Spleen (tissue), 11 donors: ENCODE data around the gene APOA4. TPM values are rescaled to one million over a fixed set of nuclear protein-coding genes. Genes with fewer than 3 reads are reported as not detected.

Experiments
- DNase-seq: peaks from one replicate; pipeline ENCODE4 v3.0.0-alpha.2; 2020
- H3K27ac ChIP-seq, 8 donors: fragments of 200-600 bp; sonication (generic) in 7 of 8; 1 replicate in 4 of 8; 2 replicates in 4 of 8; pipeline versions ENCODE4 v1.5.0 to v1.8.0; 2016 to 2021; ENCODE audit warnings: inconsistent platforms in 4 of 8, mild to moderate bottlenecking in 4 of 8, moderate library complexity in 1 of 8
- H3K27me3 ChIP-seq, 7 donors: fragments of 200-600 bp; sonication (generic) in 6 of 7; replicated peaks in 1 of 7; 1 replicate in 4 of 7; 2 replicates in 3 of 7; pipeline versions ENCODE4 v1.5.0 to v1.8.0; 2016 to 2021; ENCODE audit warnings: inconsistent platforms in 3 of 7, mild to moderate bottlenecking in 1 of 7
- H3K36me3 ChIP-seq, 6 donors: fragments of 200-600 bp; sonication (generic) in 5 of 6; 1 replicate in 4 of 6; 2 replicates in 2 of 6; pipeline versions ENCODE4 v1.5.0 to v1.8.0; 2016 to 2021; ENCODE audit warnings: inconsistent platforms in 2 of 6
- H3K4me1 ChIP-seq, 6 donors: fragments of 200-600 bp; sonication (generic) in 5 of 6; 1 replicate in 3 of 6; 2 replicates in 3 of 6; pipeline versions ENCODE4 v1.5.0 to v1.8.0; 2016 to 2021; ENCODE audit warnings: inconsistent platforms in 3 of 6
- H3K4me3 ChIP-seq, 8 donors: fragments of 200-600 bp; sonication (generic) in 7 of 8; 1 replicate in 4 of 8; 2 replicates in 4 of 8; pipeline versions ENCODE4 v1.5.0 to v1.8.0; 2016 to 2021; ENCODE audit warnings: inconsistent platforms in 4 of 8, mild to moderate bottlenecking in 4 of 8, moderate library complexity in 2 of 8
- H3K9me3 ChIP-seq, 8 donors: fragments of 200-600 bp; sonication (generic) in 7 of 8; 1 replicate in 4 of 8; 2 replicates in 4 of 8; pipeline versions ENCODE4 v1.5.0 to v1.8.0; 2016 to 2021; ENCODE audit warnings: inconsistent platforms in 4 of 8
- POLR2A ChIP-seq, 3 donors: fragments of 450-650 bp; IDR thresholded peaks; one replicate each; pipeline ENCODE4 v1.5.1; 2017; ENCODE audit warnings: antibody characterized with exemption in 3 of 3, mild to moderate bottlenecking in 1 of 3
- POLR2AphosphoS5 ChIP-seq, 3 donors: sonication (generic); formaldehyde crosslinking; IDR thresholded peaks; one replicate each; pipeline ENCODE4 v1.5.1; 2017; ENCODE audit warnings: antibody characterized with exemption in 3 of 3
- WGBS, 5 donors: extraction: QIAGEN DNeasy Blood & Tissue Kit in 3 of 5; methylation state at CpG; one replicate each; pipeline versions ENCODE4 v1.1.5 to v1.1.7; 2013 to 2018; 5-methylcytosine and 5-hydroxymethylcytosine counted together
- intact Hi-C: fragments of 100-400 bp; cut with DNase I; formaldehyde crosslinking; loops from one replicate; pipeline ENCODE4 v1.15.0; 2023; ENCODE audit warnings: low total_unique reads
- polyA plus RNA-seq, 3 donors: library from polyadenylated mRNA; stranded (reverse); fragments of 200-250 nt; gene quantifications; one replicate each; pipeline ENCODE4 v1.2.1, GENCODE V29; 2013
- total RNA-seq, 7 donors: library from RNA; depleted of rRNA in 3 of 7; stranded (reverse); fragments of >200 nt in 3 of 7; fragmentation: NEBNext Ultra II Directional in 4 of 7; extraction: Animal tissue kit (Norgen Biotek cat#: 25700) in 4 of 7; gene quantifications; one replicate each; pipeline versions ENCODE4 v1.1.0 to v1.2.1, GENCODE V29; 2016 to 2021
- TF ChIP-seq, protein P1 (sequence below), 11 experiments: fragments of 200-600 bp in 7 of 11; fragments of 450-650 bp in 4 of 11; sonication (generic) in 4 of 11; IDR thresholded peaks in 8 of 11; conservative IDR thresholded peaks in 3 of 11; 1 replicate in 7 of 11; 2 replicates in 4 of 11; pipeline versions ENCODE4 v1.4.0 to v1.8.0; 2016 to 2021; ENCODE audit warnings: antibody characterized with exemption in 11 of 11, inconsistent platforms in 4 of 11, mild to moderate bottlenecking in 1 of 11
- donor health status: healthy with polysubstance abuse.
- donor health status: DM: no; HTN: no; CAD: no; lungs with moderate emphysema.
- donor health status: DM: no; HTN: no; CAD: no.
- donor health status: Bipolar disorder and iron deficiency.
- donor health status: healthy.
- donor health status: DM: no; HTN: no; CAD: no.
- donor health status: DM: yes; HTN: yes; CAD: no.

Gene APOA4
- total and polyA plus RNA-seq, 10 donors, result 0.05 to 0.16 TPM; not detected in 8

DNA sequence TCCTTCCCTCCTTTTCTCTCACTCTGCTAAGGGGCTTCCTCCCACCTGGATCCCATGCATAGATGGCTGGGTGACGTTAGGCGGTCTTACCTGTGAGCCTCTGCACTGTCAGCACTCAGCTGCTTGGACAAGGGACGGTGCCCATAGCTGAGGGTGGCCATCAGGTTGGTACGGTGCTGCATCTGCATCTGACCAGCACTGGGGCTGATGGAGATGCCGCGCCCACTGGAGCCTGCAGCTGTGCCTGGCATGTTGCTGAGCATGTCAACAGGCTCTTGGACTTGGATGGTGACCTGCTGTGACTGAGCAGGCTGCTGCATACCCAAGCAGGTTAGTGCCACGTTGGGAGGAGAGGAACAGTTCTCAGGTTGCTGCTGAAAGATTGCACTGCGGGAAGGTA, 36.1 kb upstream of the APOA4 start:
- Histone ChIP-seq H3K4me1 (peaks cover 0 to 21% (median 11%) of the 10 kb centered on the region in 6 donors), H3K27me3 (no peaks in the 10 kb centered on the region), H3K27ac (no peak overlapping the region), H3K9me3 (no peaks in the 10 kb centered on the region), H3K36me3 (peaks cover 5 to 100% (median 73%) of the 10 kb centered on the region in 6 donors), H3K4me3 (no peak overlapping the region)
- 94 to 98% (median 96%) methylated on average over 7 to 8 of the region's 8 CpGs for WGBS, 5 donors
- DNase-seq, result peak; percentile 63
- intact Hi-C loops, result no loop called here
- TF ChIP-seq, protein P1, sequence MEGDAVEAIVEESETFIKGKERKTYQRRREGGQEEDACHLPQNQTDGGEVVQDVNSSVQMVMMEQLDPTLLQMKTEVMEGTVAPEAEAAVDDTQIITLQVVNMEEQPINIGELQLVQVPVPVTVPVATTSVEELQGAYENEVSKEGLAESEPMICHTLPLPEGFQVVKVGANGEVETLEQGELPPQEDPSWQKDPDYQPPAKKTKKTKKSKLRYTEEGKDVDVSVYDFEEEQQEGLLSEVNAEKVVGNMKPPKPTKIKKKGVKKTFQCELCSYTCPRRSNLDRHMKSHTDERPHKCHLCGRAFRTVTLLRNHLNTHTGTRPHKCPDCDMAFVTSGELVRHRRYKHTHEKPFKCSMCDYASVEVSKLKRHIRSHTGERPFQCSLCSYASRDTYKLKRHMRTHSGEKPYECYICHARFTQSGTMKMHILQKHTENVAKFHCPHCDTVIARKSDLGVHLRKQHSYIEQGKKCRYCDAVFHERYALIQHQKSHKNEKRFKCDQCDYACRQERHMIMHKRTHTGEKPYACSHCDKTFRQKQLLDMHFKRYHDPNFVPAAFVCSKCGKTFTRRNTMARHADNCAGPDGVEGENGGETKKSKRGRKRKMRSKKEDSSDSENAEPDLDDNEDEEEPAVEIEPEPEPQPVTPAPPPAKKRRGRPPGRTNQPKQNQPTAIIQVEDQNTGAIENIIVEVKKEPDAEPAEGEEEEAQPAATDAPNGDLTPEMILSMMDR (IDR thresholded peaks at IDR 0.05 in 8 of 11, conservative IDR thresholded peaks at IDR 0.05 in 3 of 11), result no peak
- TF ChIP-seq POLR2AphosphoS5 (IDR thresholded peaks at IDR 0.05), result peak in 1 of 3 donors; percentile 53

DNA sequence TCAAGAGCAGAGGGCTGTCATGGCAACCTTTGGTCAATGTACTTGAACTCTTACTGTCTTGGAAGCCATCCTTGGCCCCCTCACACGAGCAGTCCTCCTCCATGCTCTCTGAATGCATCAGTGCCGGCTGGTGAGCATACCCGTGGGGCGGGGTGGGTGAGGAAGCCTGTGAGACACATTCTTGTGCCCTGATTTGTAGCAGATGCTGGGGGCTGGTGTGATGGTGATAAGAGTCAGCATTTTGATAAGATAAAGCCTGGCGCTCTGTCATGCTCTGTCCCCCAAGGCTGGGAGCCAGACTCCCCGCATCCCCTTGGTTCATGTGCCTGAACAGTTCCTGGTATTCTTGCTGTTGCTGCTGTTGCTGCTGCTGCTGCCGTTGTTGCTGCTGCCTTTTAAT, 34.8 kb upstream of the APOA4 start:
- intact Hi-C loops, result no loop called here

DNA sequence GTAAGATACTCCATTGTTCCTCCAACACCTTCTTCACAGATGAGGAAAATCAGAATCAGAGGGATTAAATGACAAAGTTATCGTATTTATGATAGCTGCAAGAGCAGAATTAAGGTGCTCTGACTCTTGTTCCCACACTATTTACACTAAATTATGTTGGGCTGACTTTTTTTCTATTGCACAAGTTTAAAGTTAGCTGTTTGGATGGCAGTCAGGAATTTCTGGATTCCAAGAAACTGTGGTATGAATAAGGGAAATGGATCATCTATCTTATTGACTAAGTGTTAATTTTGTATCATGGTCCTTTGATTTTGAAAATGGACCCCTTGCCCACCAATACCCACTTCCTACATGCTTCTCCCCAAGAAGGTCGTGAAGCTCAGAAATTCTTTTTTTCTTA, 34.2 kb upstream of the APOA4 start:
- intact Hi-C loops, result no loop called here

More for the DNA sequence above, 34.8 kb upstream of the APOA4 start:
- Histone ChIP-seq H3K9me3 (no peaks in the 10 kb centered on the region), H3K36me3 (peaks cover 2 to 90% (median 61%) of the 10 kb centered on the region in 6 donors), H3K4me3 (no peak overlapping the region), H3K27ac (no peak overlapping the region), H3K4me1 (peaks cover 10 to 33% (median 23%) of the 10 kb centered on the region in 6 donors), H3K27me3 (no peaks in the 10 kb centered on the region)
- 88 to 97% (median 93%) methylated on average over 3 to 7 of the region's 7 CpGs for WGBS, 5 donors
- no peak for TF ChIP-seq POLR2AphosphoS5 (IDR thresholded peaks at IDR 0.05)
- TF ChIP-seq, protein P1 (IDR thresholded peaks at IDR 0.05 in 8 of 11, conservative IDR thresholded peaks at IDR 0.05 in 3 of 11), result no peak
- TF ChIP-seq POLR2A (IDR thresholded peaks at IDR 0.05), result no peak
- DNase-seq, result peak; percentile 61

GRCh38 chr11:116856423-116856822, 33.3 kb upstream of the APOA4 start:
- intact Hi-C loops, result no loop called here
- peak overlapping the region in 2 of 8 donors; percentile 14 to 37 for H3K27ac ChIP-seq
- peaks cover 2 to 75% (median 47%) of the 10 kb centered on the region in 6 donors for H3K36me3 ChIP-seq
- WGBS, 5 donors, result 77 to 96% (median 90%) methylated on average over 5 of the region's 5 CpGs
- H3K27me3 ChIP-seq, result no peaks in the 10 kb centered on the region
- H3K4me1 ChIP-seq, result peaks cover 26 to 48% (median 37%) of the 10 kb centered on the region in 6 donors
- DNase-seq, result no peak
- TF ChIP-seq POLR2A (IDR thresholded peaks at IDR 0.05), result no peak
- TF ChIP-seq, protein P1 (IDR thresholded peaks at IDR 0.05 in 8 of 11, conservative IDR thresholded peaks at IDR 0.05 in 3 of 11), result no peak
- H3K9me3 ChIP-seq, result no peaks in the 10 kb centered on the region
- no peak overlapping the region for H3K4me3 ChIP-seq

More for the DNA sequence above, 34.2 kb upstream of the APOA4 start:
- Histone ChIP-seq H3K27me3 (no peaks in the 10 kb centered on the region), H3K4me3 (no peak overlapping the region), H3K27ac (no peak overlapping the region), H3K9me3 (no peaks in the 10 kb centered on the region), H3K4me1 (peaks cover 17 to 39% (median 28%) of the 10 kb centered on the region in 6 donors), H3K36me3 (peaks cover 2 to 84% (median 56%) of the 10 kb centered on the region in 6 donors)
- TF ChIP-seq POLR2A (IDR thresholded peaks at IDR 0.05) (no peak), POLR2AphosphoS5 (IDR thresholded peaks at IDR 0.05) (no peak)
- TF ChIP-seq, protein P1 (IDR thresholded peaks at IDR 0.05 in 8 of 11, conservative IDR thresholded peaks at IDR 0.05 in 3 of 11), result no peak
- DNase-seq, result no peak
- WGBS, 5 donors, result 86 to 97% (median 92%) methylated on average over 2 of the region's 2 CpGs
